Cardiac fibroblast (primary cell): ENCODE measurements around the gene RNF150.
A peak's percentile ranks its signal among the peaks of the same experiment; 100 is the strongest.

Source experiments
- DNase-seq, 2 donors: peaks; one replicate each; pipeline versions ENCODE4 v3.0.0 to v3.0.0-alpha.2; 2010; ENCODE audit warnings: low read depth in 2 of 2
- H3K4me3 ChIP-seq, 2 donors: replicated peaks in 1 of 2; 1 replicate in 1 of 2; 2 replicates in 1 of 2; pipeline ENCODE4 v1.5.1; 2011; ENCODE audit warnings: low read depth in 2 of 2, low read length in 2 of 2, mild to moderate bottlenecking in 2 of 2, moderate library complexity in 1 of 2
- TF ChIP-seq, protein P1 (sequence below): IDR thresholded peaks from one replicate; pipeline ENCODE4 v1.5.1; 2011; ENCODE audit warnings: low read depth, mild to moderate bottlenecking, low read length, inconsistent platforms

Gene RNF150

DNA sequence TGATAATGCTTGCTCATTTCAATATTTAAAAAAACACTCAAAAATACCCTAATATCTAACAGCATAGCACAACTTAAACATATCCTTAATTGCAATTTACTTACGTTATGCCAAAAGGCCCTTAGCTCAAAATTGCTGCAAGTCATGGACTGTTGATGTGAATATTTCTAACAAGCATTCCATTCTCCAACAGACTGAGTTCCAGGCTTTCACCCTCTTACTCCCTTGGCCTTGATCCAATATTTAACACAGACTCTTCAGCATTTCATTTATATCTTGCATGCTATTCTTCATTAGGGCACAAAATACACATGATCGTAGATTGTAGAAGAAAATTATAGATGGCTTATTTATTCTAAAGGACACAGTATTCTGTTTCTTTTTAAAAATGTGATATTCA, 96.5 kb downstream of the RNF150 start:
- TF ChIP-seq, protein P1, sequence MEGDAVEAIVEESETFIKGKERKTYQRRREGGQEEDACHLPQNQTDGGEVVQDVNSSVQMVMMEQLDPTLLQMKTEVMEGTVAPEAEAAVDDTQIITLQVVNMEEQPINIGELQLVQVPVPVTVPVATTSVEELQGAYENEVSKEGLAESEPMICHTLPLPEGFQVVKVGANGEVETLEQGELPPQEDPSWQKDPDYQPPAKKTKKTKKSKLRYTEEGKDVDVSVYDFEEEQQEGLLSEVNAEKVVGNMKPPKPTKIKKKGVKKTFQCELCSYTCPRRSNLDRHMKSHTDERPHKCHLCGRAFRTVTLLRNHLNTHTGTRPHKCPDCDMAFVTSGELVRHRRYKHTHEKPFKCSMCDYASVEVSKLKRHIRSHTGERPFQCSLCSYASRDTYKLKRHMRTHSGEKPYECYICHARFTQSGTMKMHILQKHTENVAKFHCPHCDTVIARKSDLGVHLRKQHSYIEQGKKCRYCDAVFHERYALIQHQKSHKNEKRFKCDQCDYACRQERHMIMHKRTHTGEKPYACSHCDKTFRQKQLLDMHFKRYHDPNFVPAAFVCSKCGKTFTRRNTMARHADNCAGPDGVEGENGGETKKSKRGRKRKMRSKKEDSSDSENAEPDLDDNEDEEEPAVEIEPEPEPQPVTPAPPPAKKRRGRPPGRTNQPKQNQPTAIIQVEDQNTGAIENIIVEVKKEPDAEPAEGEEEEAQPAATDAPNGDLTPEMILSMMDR = no peak
- peak in 1 of 2 donors; percentile 9 for DNase-seq
- H3K4me3 ChIP-seq = no peak overlapping the region

DNA sequence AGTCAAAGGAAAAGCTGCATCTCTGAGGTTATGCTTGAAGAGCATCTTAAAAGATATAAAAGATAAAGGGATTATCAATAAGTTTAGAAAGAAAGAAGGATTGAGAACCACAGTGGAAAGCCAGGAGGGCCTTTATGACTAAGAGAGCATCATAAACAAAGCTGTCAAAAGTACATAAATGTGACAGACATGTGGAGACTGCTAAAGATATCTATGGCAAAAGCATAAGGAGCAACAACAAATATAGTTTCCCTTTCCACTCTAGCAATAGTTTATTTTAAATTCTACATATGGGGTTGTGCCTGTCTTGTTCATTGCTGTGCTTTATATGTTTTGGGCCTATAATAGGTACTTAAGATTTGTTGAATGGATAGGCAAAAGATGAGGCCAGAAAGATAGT, 97.3 kb downstream of the RNF150 start:
- TF ChIP-seq, protein P1 = no peak
- no peak overlapping the region for H3K4me3 ChIP-seq
- no peak for DNase-seq

DNA sequence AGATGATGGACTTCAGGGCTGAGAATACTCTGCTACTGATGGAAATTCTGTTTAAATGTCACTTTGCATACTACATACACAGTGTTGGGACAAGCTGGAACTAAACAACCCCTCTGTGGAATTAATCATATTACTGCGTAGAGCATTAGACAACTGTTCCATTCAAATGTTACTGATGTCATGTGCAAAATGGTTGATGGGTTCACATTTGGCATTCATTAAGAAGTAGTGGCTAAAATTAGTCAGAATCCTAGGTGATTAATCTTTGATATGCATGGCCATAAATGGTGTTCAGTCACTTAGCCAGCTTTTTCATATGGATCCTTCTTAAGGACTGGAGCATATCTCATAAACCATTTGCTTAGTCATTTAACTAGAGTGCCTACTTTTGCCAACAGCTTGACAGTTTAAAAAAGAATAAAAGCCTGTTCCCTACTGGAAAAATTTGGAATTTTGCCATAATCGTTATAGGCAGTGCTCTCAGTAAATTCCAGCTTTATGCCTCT, 105.2 kb downstream of the RNF150 start:
- peak; percentile 23 to 33 for DNase-seq
- TF ChIP-seq, protein P1 = no peak
- no peak overlapping the region for H3K4me3 ChIP-seq

DNA sequence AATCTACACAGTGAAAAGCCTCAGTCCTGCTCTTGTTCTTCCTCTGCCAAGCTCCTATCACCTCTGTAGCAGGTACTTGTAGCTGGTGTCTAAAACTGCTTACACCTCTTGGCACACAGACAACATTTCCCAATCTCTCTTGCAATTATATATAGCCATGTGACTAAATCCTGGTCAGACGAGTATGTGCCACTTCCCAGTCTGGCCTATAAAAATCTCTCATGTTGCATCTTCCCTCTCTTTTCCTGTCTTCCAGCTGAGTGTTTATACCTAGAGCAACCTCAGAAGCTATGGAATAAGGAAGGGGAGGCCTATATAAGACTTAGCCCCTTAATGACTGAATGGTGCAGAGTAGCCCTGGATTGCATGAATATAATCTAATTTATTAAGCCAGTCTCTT, 105.8 kb downstream of the RNF150 start:
- TF ChIP-seq, protein P1 = no peak
- H3K4me3 ChIP-seq = no peak overlapping the region
- DNase-seq = peak in 1 of 2 donors; percentile 35

DNA sequence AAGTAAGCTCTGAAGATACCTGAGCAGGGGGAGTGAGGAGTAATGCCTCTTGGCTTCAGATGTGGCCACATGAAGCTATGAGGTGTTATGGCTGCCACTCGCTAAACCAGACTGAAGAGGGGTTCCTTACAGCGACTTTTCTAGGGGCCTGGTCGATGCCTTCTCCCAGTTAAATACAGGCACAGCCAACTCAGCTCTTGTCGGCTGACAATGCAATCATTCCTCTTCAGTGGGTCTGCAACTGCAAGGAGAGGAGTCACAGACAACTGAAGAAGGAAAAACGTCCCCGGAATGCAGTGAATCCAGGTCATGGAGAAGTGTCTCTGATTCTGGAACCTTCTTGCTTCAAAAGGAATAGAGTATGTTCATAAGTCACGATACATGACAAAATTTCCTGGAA, 106.4 kb downstream of the RNF150 start:
- no peak overlapping the region for H3K4me3 ChIP-seq
- no peak for DNase-seq
- TF ChIP-seq, protein P1 = no peak

DNA sequence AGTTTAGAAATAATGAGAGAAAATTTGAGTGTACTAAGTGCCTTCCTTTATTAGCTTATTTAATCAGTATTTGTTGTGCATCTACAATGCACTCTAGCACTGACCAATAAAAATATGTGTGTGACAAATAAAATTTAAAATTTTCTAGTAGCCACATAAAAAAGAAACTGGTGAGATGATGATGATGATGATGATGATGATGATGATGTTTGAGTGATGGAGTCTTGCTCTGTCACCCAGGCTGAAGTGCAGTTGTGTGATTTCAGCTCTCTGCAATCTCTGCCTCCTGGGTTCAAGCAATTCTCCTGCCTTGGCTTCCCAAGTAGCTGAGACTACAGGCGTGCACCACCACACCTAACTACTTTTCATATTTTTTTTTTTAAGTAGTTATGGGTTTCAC, 110.2 kb downstream of the RNF150 start:
- no peak for DNase-seq
- TF ChIP-seq, protein P1 = no peak
- H3K4me3 ChIP-seq = no peak overlapping the region

DNA sequence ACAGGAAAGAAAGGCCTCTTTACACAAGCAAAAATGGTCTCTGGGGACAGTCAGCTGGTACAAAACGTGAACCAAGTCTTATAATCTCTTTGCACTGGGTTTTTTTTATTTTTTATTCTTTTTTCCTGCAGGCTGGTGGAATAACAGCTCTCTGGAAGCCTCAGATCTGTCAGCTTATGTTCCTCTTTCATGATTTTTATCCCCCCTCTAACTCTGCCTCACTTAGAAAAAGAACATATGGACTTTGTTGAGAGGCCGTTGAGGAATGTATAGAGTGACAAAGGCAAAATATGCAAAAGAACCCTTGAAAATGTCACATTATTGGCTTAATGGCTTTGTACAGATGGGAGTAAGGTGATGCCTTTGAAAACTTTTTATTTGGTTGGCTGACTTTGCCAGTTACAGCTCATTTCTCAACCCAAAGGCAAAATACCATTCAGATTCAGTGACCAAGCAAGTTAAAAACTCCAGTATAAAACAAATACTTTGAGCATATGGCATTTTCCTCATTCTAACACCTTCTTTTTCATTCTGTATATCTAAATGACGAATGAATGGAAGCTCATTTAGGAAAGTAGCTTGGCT, 111.1 kb downstream of the RNF150 start:
- no peak for DNase-seq

More for the DNA sequence above, 111.1 kb downstream of the RNF150 start:
- H3K4me3 ChIP-seq = no peak overlapping the region
- TF ChIP-seq, protein P1 = no peak
